H9 (cell line): ENCODE measurements around the gene SLC13A1. TPM values are rescaled to one million over a fixed set of nuclear protein-coding genes. Genes with fewer than 3 reads are reported as not detected.
"Not testable (repeated sequence)": the region's sequence is repeated elsewhere in the genome, so short reads cannot be mapped to it uniquely, and the experiment has no call there.

Experiments used
- DNase-seq: peaks from one replicate; pipeline ENCODE4 v3.0.0-alpha.2; 2017
- H2AFZ ChIP-seq: one replicate; pipeline ENCODE4 v1.6.1; 2013; ENCODE audit warnings: mild to moderate bottlenecking, low read length, control low read depth, moderate library complexity
- H2AK5ac ChIP-seq: 2 replicates; pipeline ENCODE4 v1.6.1; 2013; ENCODE audit warnings: low read length, control low read depth, mixed read lengths; ENCODE audit not compliant: insufficient read length
- H2BK120ac ChIP-seq: one replicate; pipeline ENCODE4 v1.6.1; 2013; ENCODE audit warnings: low read depth, mild to moderate bottlenecking, low read length, control low read depth, inconsistent platforms; ENCODE audit not compliant: poor library complexity, severe bottlenecking
- H2BK12ac ChIP-seq: 2 replicates; pipeline ENCODE4 v1.6.1; 2013; ENCODE audit warnings: low read length, control low read depth, mixed read lengths, low read depth; ENCODE audit not compliant: insufficient read length
- H2BK15ac ChIP-seq: 2 replicates; pipeline ENCODE4 v1.6.1; 2013; ENCODE audit warnings: low read depth, low read length, control low read depth
- H2BK20ac ChIP-seq: one replicate; pipeline ENCODE4 v1.6.1; 2013; ENCODE audit warnings: low read depth, mild to moderate bottlenecking, low read length, control low read depth, inconsistent platforms; ENCODE audit not compliant: poor library complexity, severe bottlenecking
- H2BK5ac ChIP-seq: 2 replicates; pipeline ENCODE4 v1.6.1; 2013; ENCODE audit warnings: low read length, control low read depth, mixed read lengths; ENCODE audit not compliant: insufficient read length
- H3K14ac ChIP-seq: 2 replicates; pipeline ENCODE4 v1.6.1; 2013; ENCODE audit warnings: low read length, control low read depth; ENCODE audit not compliant: insufficient read depth
- H3K18ac ChIP-seq: 2 replicates; pipeline ENCODE4 v1.6.1; 2013; ENCODE audit warnings: low read depth, mild to moderate bottlenecking, mixed read lengths, low read length, control low read depth; ENCODE audit not compliant: insufficient read length
- H3K23ac ChIP-seq: 2 replicates; pipeline ENCODE4 v1.6.1; 2013; ENCODE audit warnings: low read length, control low read depth, mixed read lengths, low read depth; ENCODE audit not compliant: insufficient read length
- H3K23me2 ChIP-seq: 2 replicates; pipeline ENCODE4 v1.6.1; 2013; ENCODE audit warnings: low read depth, mild to moderate bottlenecking, mixed read lengths, low read length, control low read depth; ENCODE audit not compliant: insufficient read length, poor library complexity, severe bottlenecking
- H3K27ac ChIP-seq: 2 replicates; pipeline ENCODE4 v1.5.1; 2013; ENCODE audit warnings: low read length, control low read depth, mixed read lengths, low read depth; ENCODE audit not compliant: insufficient read length
- H3K27me3 ChIP-seq: 2 replicates; pipeline ENCODE4 v1.6.1; 2013; ENCODE audit warnings: low read length, control low read depth, inconsistent platforms; ENCODE audit not compliant: insufficient read depth
- H3K4ac ChIP-seq: 2 replicates; pipeline ENCODE4 v1.6.1; 2013; ENCODE audit warnings: low read depth, mild to moderate bottlenecking, control low read depth, inconsistent platforms, low read length, moderate library complexity
- H3K4me1 ChIP-seq: 2 replicates; pipeline ENCODE4 v1.6.1; 2013; ENCODE audit warnings: low read length, control low read depth, inconsistent platforms; ENCODE audit not compliant: insufficient read depth
- H3K4me2 ChIP-seq: 2 replicates; pipeline ENCODE4 v1.6.1; 2013; ENCODE audit warnings: low read length, control low read depth, mixed read lengths; ENCODE audit not compliant: insufficient read length, insufficient read depth
- H3K56ac ChIP-seq: 2 replicates; pipeline ENCODE4 v1.6.1; 2013; ENCODE audit warnings: low read depth, mild to moderate bottlenecking, mixed read lengths, low read length, control low read depth; ENCODE audit not compliant: insufficient read length
- H3K79me1 ChIP-seq: 2 replicates; pipeline ENCODE4 v1.6.1; 2013; ENCODE audit warnings: low read depth, mild to moderate bottlenecking, moderate library complexity, low read length, control low read depth, inconsistent platforms; ENCODE audit not compliant: insufficient read depth, poor library complexity, severe bottlenecking
- H3K79me2 ChIP-seq: 2 replicates; pipeline ENCODE4 v1.6.1; 2013; ENCODE audit warnings: low read length, control low read depth, inconsistent platforms; ENCODE audit not compliant: insufficient read depth
- H3K9ac ChIP-seq: 2 replicates; pipeline ENCODE4 v1.6.1; 2013; ENCODE audit warnings: low read length, control low read depth, mixed read lengths; ENCODE audit not compliant: insufficient read length; ENCODE audit errors: extremely low read depth
- H3K9me3 ChIP-seq: one replicate; pipeline ENCODE4 v1.6.1; 2013; ENCODE audit warnings: low read depth, low read length, inconsistent platforms; ENCODE audit not compliant: control insufficient read depth
- H3T11ph ChIP-seq: one replicate; pipeline ENCODE4 v1.6.1; 2013; ENCODE audit warnings: mild to moderate bottlenecking, low read length, control low read depth, inconsistent platforms
- H4K20me1 ChIP-seq: one replicate; pipeline ENCODE4 v1.6.1; 2013; ENCODE audit not compliant: control insufficient read depth, insufficient read length, insufficient read depth
- H4K5ac ChIP-seq: 2 replicates; pipeline ENCODE4 v1.6.1; 2013; ENCODE audit warnings: low read depth, mild to moderate bottlenecking, mixed read lengths, low read length, control low read depth; ENCODE audit not compliant: insufficient read length
- H4K8ac ChIP-seq: replicated peaks from 2 replicates; pipeline ENCODE4 v1.6.1; 2013; ENCODE audit warnings: low read length, control low read depth, mixed read lengths, low read depth; ENCODE audit not compliant: insufficient read length
- H4K91ac ChIP-seq: 2 replicates; pipeline ENCODE4 v1.6.1; 2013; ENCODE audit warnings: low read depth, mild to moderate bottlenecking, moderate library complexity, mixed read lengths, low read length, control low read depth; ENCODE audit not compliant: insufficient read length
- H3K27ac Mint-ChIP-seq, 3 experiments: 2 replicates in 2 of 3; 3 replicates in 1 of 3; pipeline ENCODE4 v1.8.0; 2020 to 2021; ENCODE audit warnings: mixed read lengths in 3 of 3, mild to moderate bottlenecking in 1 of 3, moderate library complexity in 1 of 3
- H3K27me3 Mint-ChIP-seq: 2 replicates; pipeline ENCODE4 v1.8.0; 2021; ENCODE audit warnings: low read depth, mild to moderate bottlenecking, moderate library complexity, mixed read lengths
- H3K36me3 Mint-ChIP-seq, 3 experiments: 2 replicates in 2 of 3; 3 replicates in 1 of 3; pipeline ENCODE4 v1.8.0; 2020 to 2021; ENCODE audit warnings: low read depth in 3 of 3, mixed read lengths in 3 of 3; ENCODE audit not compliant: insufficient read depth in 1 of 3
- H3K4me1 Mint-ChIP-seq, 2 experiments: 2 replicates each; pipeline ENCODE4 v1.8.0; 2020; ENCODE audit warnings: mixed read lengths in 2 of 2
- H3K4me3 Mint-ChIP-seq, 2 experiments: 2 replicates in 1 of 2; 3 replicates in 1 of 2; pipeline ENCODE4 v1.8.0; 2020 to 2021; ENCODE audit warnings: mild to moderate bottlenecking in 2 of 2, mixed read lengths in 2 of 2, moderate library complexity in 1 of 2
- H3K9me3 Mint-ChIP-seq, 2 experiments: 2 replicates in 1 of 2; 3 replicates in 1 of 2; pipeline ENCODE4 v1.8.0; 2020; ENCODE audit warnings: mild to moderate bottlenecking in 2 of 2, mixed read lengths in 2 of 2, moderate library complexity in 1 of 2
- WGBS: extraction: QIAGEN DNeasy Blood & Tissue Kit; methylation state at CpG from one replicate; pipeline ENCODE4 v1.1.7; 2013; ENCODE audit warnings: missing lambda C conversion rate, low lambda C conversion rate, mixed read lengths; ENCODE audit not compliant: insufficient read length; ENCODE audit errors: extremely low coverage; 5-methylcytosine and 5-hydroxymethylcytosine counted together
- total RNA-seq: library from RNA; stranded (reverse); gene quantifications from 2 replicates; pipeline ENCODE4 v1.2.1, GENCODE V29; 2021

Gene SLC13A1
- total RNA-seq, 1 experiment from 2014 or later, result not detected

- peaks cover 9 to 19% (median 17%) of the 10 kb centered on the region in 3 experiments; a peak in 6 of 7 replicates for H3K36me3 Mint-ChIP-seq
- not testable (repeated sequence) for H4K8ac ChIP-seq, H2AK5ac ChIP-seq, H2BK5ac ChIP-seq, H3T11ph ChIP-seq, H3K4me3 Mint-ChIP-seq, H3K14ac ChIP-seq, H3K27ac ChIP-seq, H3K27ac Mint-ChIP-seq, H3K4me1 ChIP-seq, H3K27me3 Mint-ChIP-seq, H2BK12ac ChIP-seq, H2BK120ac ChIP-seq, H4K5ac ChIP-seq, H4K20me1 ChIP-seq, H2BK15ac ChIP-seq, H3K23ac ChIP-seq, H3K4ac ChIP-seq, H3K9me3 ChIP-seq, H2AFZ ChIP-seq, DNase-seq, H2BK20ac ChIP-seq, H3K9ac ChIP-seq, H4K91ac ChIP-seq, H3K18ac ChIP-seq, H3K79me1 ChIP-seq, H3K23me2 ChIP-seq, H3K4me2 ChIP-seq, H3K27me3 ChIP-seq, H3K79me2 ChIP-seq, H3K4me1 Mint-ChIP-seq, H3K56ac ChIP-seq
- peaks cover 29 to 34% of the 10 kb centered on the region in 2 experiments for H3K9me3 Mint-ChIP-seq
- no CpG with 5 or more reads among the region's 9 CpGs for WGBS
These were observed 114.9 kb downstream of the SLC13A1 start for GRCh38 chr7:123084861-123085260.
